Activated naive CD4-positive, alpha-beta T cell treated with anti-CD3 and anti-CD28 coated beads, Interleukin-2, amount 10 ng/mL, durations not matched to agents 7 days and 5 days (primary cell): ENCODE results near the gene ABCA13.

Experiments
- CTCF ChIA-PET: fragments of 350-600 bp; sonication (Branson Sonifier 250); formaldehyde crosslinking; loops from one replicate; lab custom pipeline; 2021; ENCODE audit warnings: antibody characterized with exemption; lab: Charles Lee
- DNase-seq: peaks from one replicate; pipeline ENCODE4 v3.0.0-alpha.2; 2020
- H3K27ac Mint-ChIP-seq: one replicate; pipeline ENCODE4 v1.8.0; 2021; ENCODE audit warnings: mild to moderate bottlenecking, moderate library complexity, mixed read lengths
- H3K27me3 Mint-ChIP-seq: one replicate; pipeline ENCODE4 v1.8.0; 2021; ENCODE audit warnings: mild to moderate bottlenecking, mixed read lengths
- H3K36me3 Mint-ChIP-seq: one replicate; pipeline ENCODE4 v1.8.0; 2021; ENCODE audit warnings: mixed read lengths
- H3K4me1 Mint-ChIP-seq: one replicate; pipeline ENCODE4 v1.8.0; 2021; ENCODE audit warnings: mixed read lengths
- H3K4me3 Mint-ChIP-seq: one replicate; pipeline ENCODE4 v1.8.0; 2021; ENCODE audit warnings: mild to moderate bottlenecking, moderate library complexity, mixed read lengths
- H3K9me3 Mint-ChIP-seq: one replicate; pipeline ENCODE4 v1.8.0; 2021; ENCODE audit warnings: mixed read lengths

The ABCA13 gene

GRCh38 chr7:48610705-48611104, 439.4 kb downstream of the ABCA13 start:
- H3K27me3 Mint-ChIP-seq = no peaks in the 10 kb centered on the region
- DNase-seq = no peak
- peaks cover 2% of the 10 kb centered on the region for H3K9me3 Mint-ChIP-seq
- no peak overlapping the region for H3K4me3 Mint-ChIP-seq
- CTCF ChIA-PET = no interaction called here
- no peak overlapping the region for H3K27ac Mint-ChIP-seq
- H3K36me3 Mint-ChIP-seq = no peaks in the 10 kb centered on the region
- no peaks in the 10 kb centered on the region for H3K4me1 Mint-ChIP-seq

DNA sequence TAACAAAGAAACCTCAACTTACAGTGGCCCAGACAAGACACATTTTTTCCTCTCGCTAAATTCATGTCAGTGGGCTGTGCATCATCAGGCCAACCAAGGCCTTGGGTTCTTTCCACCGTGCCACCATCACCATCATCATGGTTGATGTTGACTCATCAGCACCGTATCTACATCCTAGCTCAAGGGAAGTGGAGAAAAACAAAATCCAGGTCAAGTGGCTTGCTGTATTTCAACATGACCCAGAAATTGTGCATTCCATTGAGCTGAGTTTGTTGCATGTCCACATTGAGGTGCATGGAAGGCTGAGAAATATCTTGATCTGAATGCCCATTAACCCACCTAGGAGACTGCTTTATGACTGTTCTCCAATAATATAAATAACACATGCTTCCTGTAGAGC, 440.7 kb downstream of the ABCA13 start:
- DNase-seq = no peak
- Mint-ChIP-seq H3K36me3 (no peaks in the 10 kb centered on the region), H3K27me3 (no peaks in the 10 kb centered on the region), H3K27ac (no peak overlapping the region), H3K4me1 (no peaks in the 10 kb centered on the region), H3K4me3 (no peak overlapping the region), H3K9me3 (no peaks in the 10 kb centered on the region)
- CTCF ChIA-PET = no interaction called here

GRCh38 chr7:48617508-48617907, 446.2 kb downstream of the ABCA13 start:
- Mint-ChIP-seq H3K4me1 (peaks cover 10% of the 10 kb centered on the region), H3K9me3 (peaks cover 1% of the 10 kb centered on the region), H3K36me3 (no peaks in the 10 kb centered on the region), H3K27ac (no peak overlapping the region), H3K27me3 (peaks cover 7% of the 10 kb centered on the region), H3K4me3 (no peak overlapping the region)
- CTCF ChIA-PET = no interaction called here
- no peak for DNase-seq

- CTCF ChIA-PET = no interaction called here
- no peak overlapping the region for H3K27ac Mint-ChIP-seq
- no peaks in the 10 kb centered on the region for H3K36me3 Mint-ChIP-seq
- peaks cover 7% of the 10 kb centered on the region for H3K27me3 Mint-ChIP-seq
- H3K9me3 Mint-ChIP-seq = peaks cover 1% of the 10 kb centered on the region
- H3K4me1 Mint-ChIP-seq = peaks cover 10% of the 10 kb centered on the region
- no peak overlapping the region for H3K4me3 Mint-ChIP-seq
- DNase-seq = no peak
These were observed 446.7 kb downstream of the ABCA13 start for GRCh38 chr7:48617993-48618392.

- no peak for DNase-seq
These were observed 449.8 kb downstream of the ABCA13 start for GRCh38 chr7:48621076-48621475.

GRCh38 chr7:48627164-48627563, 455.9 kb downstream of the ABCA13 start:
- CTCF ChIA-PET = no interaction called here
- no peaks in the 10 kb centered on the region for H3K27me3 Mint-ChIP-seq
- H3K4me1 Mint-ChIP-seq = peaks cover 24% of the 10 kb centered on the region
- no peak overlapping the region for H3K4me3 Mint-ChIP-seq
- H3K36me3 Mint-ChIP-seq = peaks cover 1% of the 10 kb centered on the region
- peaks cover 3% of the 10 kb centered on the region for H3K9me3 Mint-ChIP-seq
- H3K27ac Mint-ChIP-seq = peak overlapping the region; percentile 82
- no peak for DNase-seq

More at GRCh38 chr7:48621076-48621475, 449.8 kb downstream of the ABCA13 start:
- Mint-ChIP-seq H3K27ac (no peak overlapping the region), H3K9me3 (peaks cover 1% of the 10 kb centered on the region), H3K27me3 (peaks cover 7% of the 10 kb centered on the region), H3K36me3 (no peaks in the 10 kb centered on the region), H3K4me1 (peaks cover 10% of the 10 kb centered on the region), H3K4me3 (no peak overlapping the region)
- CTCF ChIA-PET = no interaction called here

DNA sequence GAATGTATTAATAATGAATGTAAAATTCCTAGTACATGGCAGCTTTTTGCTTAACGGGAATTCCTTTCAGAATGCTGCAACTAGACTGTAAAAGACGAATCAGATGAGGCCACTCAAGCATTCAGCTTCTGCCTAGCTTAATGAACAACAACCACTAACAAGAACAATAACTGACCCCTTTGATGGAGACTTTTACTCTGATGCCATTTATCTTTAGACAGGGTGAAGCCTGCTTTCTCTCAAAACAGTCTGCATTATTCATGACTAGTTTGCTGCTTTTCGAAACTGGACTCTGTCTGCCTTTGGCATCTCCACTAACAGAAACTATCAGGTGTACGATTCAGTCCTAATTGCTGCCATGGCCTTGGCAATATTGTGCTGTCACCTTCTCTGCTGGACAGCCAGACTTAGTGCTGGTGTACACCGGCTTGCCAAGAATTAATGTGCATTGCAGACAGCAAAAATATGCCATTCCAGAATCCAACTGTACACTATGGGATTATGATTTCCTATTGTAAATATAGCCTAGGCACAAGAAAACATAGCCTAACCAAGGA, 457.6 kb downstream of the ABCA13 start:
- Mint-ChIP-seq H3K9me3 (peaks cover 2% of the 10 kb centered on the region), H3K36me3 (peaks cover 1% of the 10 kb centered on the region), H3K27me3 (no peaks in the 10 kb centered on the region), H3K4me3 (no peak overlapping the region), H3K27ac (no peak overlapping the region), H3K4me1 (peaks cover 31% of the 10 kb centered on the region)
- CTCF ChIA-PET = no interaction called here
- no peak for DNase-seq

GRCh38 chr7:48634116-48634632, 462.9 kb downstream of the ABCA13 start:
- peak overlapping the region; percentile 67 for H3K27ac Mint-ChIP-seq
- CTCF ChIA-PET = no interaction called here
- H3K36me3 Mint-ChIP-seq = peaks cover 1% of the 10 kb centered on the region
- H3K4me1 Mint-ChIP-seq = peaks cover 33% of the 10 kb centered on the region
- H3K27me3 Mint-ChIP-seq = no peaks in the 10 kb centered on the region
- H3K4me3 Mint-ChIP-seq = no peak overlapping the region
- no peak for DNase-seq
- H3K9me3 Mint-ChIP-seq = peaks cover 4% of the 10 kb centered on the region

DNA sequence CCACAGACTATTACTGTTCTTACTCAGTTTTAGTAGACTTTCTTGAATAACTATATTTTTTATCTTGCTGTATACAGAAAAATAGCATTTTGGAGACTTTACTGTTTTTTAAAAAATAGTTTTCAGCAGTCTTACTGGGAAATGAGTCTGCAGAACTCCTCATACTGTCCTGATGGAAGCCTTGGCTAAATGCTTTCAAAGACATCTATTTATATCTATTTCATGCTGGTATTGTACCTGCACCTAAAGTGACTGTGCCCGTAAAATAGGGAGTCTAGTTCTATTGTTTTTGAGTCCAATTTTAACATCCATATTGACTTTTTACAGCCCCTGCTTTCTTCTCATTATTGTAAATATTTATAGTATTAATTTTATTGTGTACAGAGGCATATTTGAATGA, 464.5 kb downstream of the ABCA13 start:
- peaks cover 1% of the 10 kb centered on the region for H3K36me3 Mint-ChIP-seq

DNA sequence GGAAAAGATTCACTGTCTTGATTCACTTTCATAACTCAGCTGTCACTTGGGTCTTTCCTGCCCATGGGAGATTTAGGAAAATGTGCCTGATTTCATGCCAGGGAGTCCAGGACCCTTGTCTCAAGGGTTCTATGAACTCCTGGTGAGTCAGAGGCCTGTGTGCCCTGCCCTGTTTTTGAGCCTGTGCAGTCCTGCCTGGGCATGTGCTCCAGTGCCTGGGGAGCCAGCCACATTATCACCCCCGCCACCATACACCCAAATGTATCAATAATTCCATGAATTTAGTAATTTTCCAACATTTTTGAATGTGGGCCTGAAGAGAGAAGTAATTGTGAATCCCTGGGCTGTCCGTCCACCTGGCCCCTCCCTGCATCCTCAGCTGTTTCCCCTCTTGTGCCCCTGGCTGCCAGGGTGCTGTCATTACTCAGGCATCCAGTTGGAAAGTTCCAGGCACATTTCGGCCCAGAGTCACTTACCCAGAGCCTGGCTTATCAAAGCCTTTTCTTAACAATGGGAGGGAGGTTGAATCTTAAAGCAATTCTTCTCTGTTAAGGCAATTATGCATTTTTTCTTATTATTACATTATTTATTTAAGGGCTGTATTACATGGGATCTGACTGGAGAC, 465.2 kb downstream of the ABCA13 start:
- no peak overlapping the region for H3K27ac Mint-ChIP-seq
- H3K9me3 Mint-ChIP-seq = peaks cover 2% of the 10 kb centered on the region
- H3K4me1 Mint-ChIP-seq = peaks cover 27% of the 10 kb centered on the region
- H3K36me3 Mint-ChIP-seq = peaks cover 1% of the 10 kb centered on the region
- CTCF ChIA-PET = no interaction called here
- no peaks in the 10 kb centered on the region for H3K27me3 Mint-ChIP-seq
- no peak overlapping the region for H3K4me3 Mint-ChIP-seq
- no peak for DNase-seq

More for the DNA sequence above, 464.5 kb downstream of the ABCA13 start:
- Mint-ChIP-seq H3K27ac (no peak overlapping the region), H3K9me3 (peaks cover 2% of the 10 kb centered on the region), H3K4me1 (peaks cover 29% of the 10 kb centered on the region), H3K27me3 (no peaks in the 10 kb centered on the region), H3K4me3 (no peak overlapping the region)
- CTCF ChIA-PET = no interaction called here
- no peak for DNase-seq

- CTCF ChIA-PET = interaction anchor here (0.8 kb wide), 1 partner anchor 22 kb away, joined by 5 read pairs; no protein-coding TSS in a partner anchor
- peaks cover 25% of the 10 kb centered on the region for H3K4me1 Mint-ChIP-seq
- no peak overlapping the region for H3K27ac Mint-ChIP-seq
- H3K36me3 Mint-ChIP-seq = no peaks in the 10 kb centered on the region
- DNase-seq = no peak
- no peaks in the 10 kb centered on the region for H3K27me3 Mint-ChIP-seq
- peaks cover 2% of the 10 kb centered on the region for H3K9me3 Mint-ChIP-seq
- no peak overlapping the region for H3K4me3 Mint-ChIP-seq
These were observed 466.1 kb downstream of the ABCA13 start for GRCh38 chr7:48637382-48637781.

DNA sequence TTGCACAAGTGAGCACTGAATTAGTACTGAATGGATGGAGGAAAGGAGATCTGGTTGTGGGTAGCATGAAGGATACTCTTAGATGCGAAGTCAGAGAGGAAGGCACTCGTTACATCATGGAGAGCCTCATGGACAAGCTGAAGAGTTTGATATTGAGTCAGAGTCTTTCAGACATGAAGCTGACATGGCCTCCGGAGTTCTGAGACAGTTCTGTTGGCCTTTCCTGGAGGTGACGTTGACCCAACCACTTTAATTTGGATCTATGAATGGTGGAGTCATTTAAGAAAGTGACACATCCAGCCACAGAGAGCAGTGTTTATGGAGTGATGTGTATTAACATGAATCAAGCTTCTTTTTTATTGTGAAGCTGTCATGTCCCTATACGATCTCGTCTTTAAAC, 466.8 kb downstream of the ABCA13 start:
- no peaks in the 10 kb centered on the region for H3K36me3 Mint-ChIP-seq
- no peaks in the 10 kb centered on the region for H3K27me3 Mint-ChIP-seq
- peaks cover 2% of the 10 kb centered on the region for H3K9me3 Mint-ChIP-seq
- H3K27ac Mint-ChIP-seq = no peak overlapping the region
- DNase-seq = no peak
- no peak overlapping the region for H3K4me3 Mint-ChIP-seq
- peaks cover 22% of the 10 kb centered on the region for H3K4me1 Mint-ChIP-seq
- CTCF ChIA-PET = no interaction called here

GRCh38 chr7:48643431-48644013, 472.3 kb downstream of the ABCA13 start:
- Mint-ChIP-seq H3K9me3 (no peaks in the 10 kb centered on the region), H3K27ac (no peak overlapping the region), H3K36me3 (no peaks in the 10 kb centered on the region), H3K27me3 (no peaks in the 10 kb centered on the region), H3K4me3 (no peak overlapping the region), H3K4me1 (no peaks in the 10 kb centered on the region)
- no peak for DNase-seq
- CTCF ChIA-PET = no interaction called here

DNA sequence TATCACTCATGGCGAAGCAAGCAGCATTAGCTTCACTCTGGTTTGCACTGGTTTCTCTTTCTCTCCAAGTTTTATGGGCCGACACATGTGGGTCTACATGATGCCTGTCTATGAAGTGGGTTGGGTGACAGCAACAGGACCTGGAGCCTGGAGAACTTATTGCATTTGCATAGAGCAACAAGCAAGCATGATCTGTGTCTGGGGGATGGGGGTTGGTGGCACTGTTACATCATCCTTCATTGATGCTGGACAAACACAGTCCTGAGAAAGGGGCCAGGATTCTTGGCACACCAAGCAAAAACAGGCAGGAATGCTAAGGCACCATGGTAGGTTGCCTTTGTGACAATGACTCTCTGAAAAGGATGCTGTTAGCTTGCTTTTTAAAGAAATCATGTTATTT, 486.9 kb downstream of the ABCA13 start:
- no peaks in the 10 kb centered on the region for H3K27me3 Mint-ChIP-seq

More for the DNA sequence above, 486.9 kb downstream of the ABCA13 start:
- DNase-seq = no peak
- peaks cover 4% of the 10 kb centered on the region for H3K9me3 Mint-ChIP-seq
- H3K36me3 Mint-ChIP-seq = no peaks in the 10 kb centered on the region
- H3K4me3 Mint-ChIP-seq = no peak overlapping the region
- no peak overlapping the region for H3K27ac Mint-ChIP-seq
- no peaks in the 10 kb centered on the region for H3K4me1 Mint-ChIP-seq
- CTCF ChIA-PET = no interaction called here
